Nephron progenitor cell (in vitro differentiated cells): ENCODE measurements around the gene RSRC1.

Experiments used
- DNase-seq: peaks from one replicate; pipeline ENCODE4 v3.0.0; 2021
- H3K27ac Mint-ChIP-seq: 2 replicates; pipeline ENCODE4 v1.8.0; 2021; ENCODE audit warnings: mild to moderate bottlenecking, moderate library complexity, mixed read lengths
- H3K27me3 Mint-ChIP-seq: 2 replicates; pipeline ENCODE4 v1.8.0; 2021; ENCODE audit warnings: mild to moderate bottlenecking, low read depth, mixed read lengths; ENCODE audit not compliant: poor library complexity
- H3K36me3 Mint-ChIP-seq: 2 replicates; pipeline ENCODE4 v1.8.0; 2021; ENCODE audit warnings: low read depth, mixed read lengths
- H3K4me1 Mint-ChIP-seq: 2 replicates; pipeline ENCODE4 v1.8.0; 2021; ENCODE audit warnings: mixed read lengths
- H3K4me3 Mint-ChIP-seq: 2 replicates; pipeline ENCODE4 v1.8.0; 2021; ENCODE audit warnings: mild to moderate bottlenecking, moderate library complexity, mixed read lengths
- H3K9me3 Mint-ChIP-seq: 2 replicates; pipeline ENCODE4 v1.8.0; 2021; ENCODE audit warnings: mild to moderate bottlenecking, moderate library complexity, mixed read lengths
- TF ChIP-seq, protein P1 (sequence below): fragments of 200-600 bp; sonication (generic); IDR thresholded peaks from 2 replicates; pipeline ENCODE4 v1.5.0; 2021; ENCODE audit warnings: antibody characterized with exemption

RSRC1 gene

DNA sequence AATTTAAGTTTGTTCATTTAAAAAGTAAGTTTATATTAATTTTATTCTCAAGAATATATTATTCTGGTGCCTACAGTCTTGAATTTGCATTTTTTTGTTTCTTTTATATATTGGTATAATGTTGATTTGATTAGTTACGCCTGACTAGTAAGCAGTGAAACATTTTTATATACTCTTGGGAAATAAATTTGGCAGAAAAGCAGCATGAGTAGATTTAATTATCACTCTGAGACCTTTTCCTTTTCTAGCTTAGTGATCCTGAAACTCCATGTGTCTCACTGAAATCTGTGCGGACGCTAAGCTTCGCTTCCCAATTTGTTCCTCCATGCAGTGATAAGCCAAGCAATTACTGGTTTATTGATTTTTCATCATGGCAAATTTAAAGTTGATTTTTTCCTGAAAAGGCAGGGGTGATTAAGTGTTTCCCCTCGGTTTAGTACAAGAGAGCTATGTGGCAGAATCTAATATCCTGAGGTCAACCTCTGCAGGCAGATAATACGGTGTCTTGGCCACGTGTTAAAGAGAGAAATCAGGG lies 373.9 kb downstream of the RSRC1 start:
- DNase-seq: no peak
- Mint-ChIP-seq H3K36me3 (no peaks in the 10 kb centered on the region), H3K27ac (no peak overlapping the region), H3K4me1 (no peaks in the 10 kb centered on the region), H3K27me3 (no peaks in the 10 kb centered on the region), H3K9me3 (no peaks in the 10 kb centered on the region), H3K4me3 (no peak overlapping the region)
- TF ChIP-seq, protein P1, sequence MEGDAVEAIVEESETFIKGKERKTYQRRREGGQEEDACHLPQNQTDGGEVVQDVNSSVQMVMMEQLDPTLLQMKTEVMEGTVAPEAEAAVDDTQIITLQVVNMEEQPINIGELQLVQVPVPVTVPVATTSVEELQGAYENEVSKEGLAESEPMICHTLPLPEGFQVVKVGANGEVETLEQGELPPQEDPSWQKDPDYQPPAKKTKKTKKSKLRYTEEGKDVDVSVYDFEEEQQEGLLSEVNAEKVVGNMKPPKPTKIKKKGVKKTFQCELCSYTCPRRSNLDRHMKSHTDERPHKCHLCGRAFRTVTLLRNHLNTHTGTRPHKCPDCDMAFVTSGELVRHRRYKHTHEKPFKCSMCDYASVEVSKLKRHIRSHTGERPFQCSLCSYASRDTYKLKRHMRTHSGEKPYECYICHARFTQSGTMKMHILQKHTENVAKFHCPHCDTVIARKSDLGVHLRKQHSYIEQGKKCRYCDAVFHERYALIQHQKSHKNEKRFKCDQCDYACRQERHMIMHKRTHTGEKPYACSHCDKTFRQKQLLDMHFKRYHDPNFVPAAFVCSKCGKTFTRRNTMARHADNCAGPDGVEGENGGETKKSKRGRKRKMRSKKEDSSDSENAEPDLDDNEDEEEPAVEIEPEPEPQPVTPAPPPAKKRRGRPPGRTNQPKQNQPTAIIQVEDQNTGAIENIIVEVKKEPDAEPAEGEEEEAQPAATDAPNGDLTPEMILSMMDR: no peak

DNA sequence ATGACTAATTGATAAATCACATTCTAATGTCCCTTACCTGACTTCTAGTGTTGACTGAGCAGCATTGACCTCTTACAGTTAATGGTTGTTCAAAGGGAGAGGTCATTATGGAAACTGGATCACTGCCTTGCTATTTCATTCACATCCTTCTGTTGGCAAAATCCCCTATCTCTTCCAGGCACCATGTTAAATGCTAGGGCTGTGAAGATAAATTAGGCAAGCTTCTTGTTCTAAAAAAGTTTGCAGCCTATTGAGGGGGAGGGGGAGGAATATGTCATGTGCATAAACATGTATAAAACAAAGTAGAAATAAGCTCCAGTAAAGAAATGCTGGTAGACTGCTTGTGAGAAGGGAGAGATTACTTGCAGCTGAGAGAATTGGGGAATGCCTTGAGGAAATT lies 376.3 kb downstream of the RSRC1 start:
- peaks cover 1% of the 10 kb centered on the region for H3K36me3 Mint-ChIP-seq
- no peaks in the 10 kb centered on the region for H3K4me1 Mint-ChIP-seq
- no peak for DNase-seq
- TF ChIP-seq, protein P1: no peak
- no peaks in the 10 kb centered on the region for H3K27me3 Mint-ChIP-seq
- H3K9me3 Mint-ChIP-seq: peaks cover 6% of the 10 kb centered on the region
- no peak overlapping the region for H3K4me3 Mint-ChIP-seq
- no peak overlapping the region for H3K27ac Mint-ChIP-seq

DNA sequence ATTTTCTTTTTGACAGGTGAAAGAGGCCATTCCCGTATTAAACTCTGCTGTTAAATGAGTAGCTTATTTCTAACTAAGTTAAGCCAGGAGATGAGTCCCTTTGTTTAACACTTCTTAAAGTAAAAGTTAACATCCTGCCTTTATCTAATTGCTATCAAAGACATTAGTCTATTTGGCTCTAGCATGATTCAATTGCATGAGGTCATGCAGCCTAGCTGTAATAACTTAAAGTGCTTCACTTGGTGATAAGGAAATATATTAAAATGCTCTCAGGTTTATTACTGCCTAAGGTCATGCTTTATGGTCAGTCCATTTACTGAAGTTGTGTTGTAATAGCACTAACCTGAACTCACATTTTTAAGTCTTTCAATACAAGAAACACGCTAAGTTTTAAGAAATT lies 378.8 kb downstream of the RSRC1 start:
- peaks cover 19% of the 10 kb centered on the region for H3K9me3 Mint-ChIP-seq

DNA sequence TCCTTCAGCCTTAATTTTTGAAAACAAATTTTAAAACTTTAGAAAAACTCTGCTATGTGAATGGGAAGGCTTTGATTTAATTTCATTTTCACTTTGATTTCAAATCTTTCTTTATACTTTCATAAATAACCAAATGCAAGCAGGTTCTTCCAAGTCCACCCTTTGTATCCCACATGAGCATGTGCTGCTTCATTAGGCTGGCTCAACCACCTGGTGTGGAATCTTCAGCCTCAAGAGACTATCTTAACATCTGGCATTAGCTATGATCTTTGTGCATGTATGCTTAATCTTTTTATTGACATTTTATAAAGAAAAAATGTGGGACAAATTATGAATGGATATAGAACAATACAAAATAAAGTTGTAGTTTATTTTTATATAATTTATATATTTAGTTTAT lies 379.3 kb downstream of the RSRC1 start:
- Mint-ChIP-seq H3K36me3 (peaks cover 3% of the 10 kb centered on the region), H3K9me3 (peaks cover 19% of the 10 kb centered on the region), H3K27ac (no peak overlapping the region), H3K27me3 (no peaks in the 10 kb centered on the region), H3K4me3 (no peak overlapping the region), H3K4me1 (peaks cover 11% of the 10 kb centered on the region)
- TF ChIP-seq, protein P1: no peak
- no peak for DNase-seq

More for the DNA sequence above, 378.8 kb downstream of the RSRC1 start:
- TF ChIP-seq, protein P1: no peak
- H3K36me3 Mint-ChIP-seq: peaks cover 3% of the 10 kb centered on the region
- H3K27ac Mint-ChIP-seq: no peak overlapping the region
- H3K27me3 Mint-ChIP-seq: no peaks in the 10 kb centered on the region
- peaks cover 11% of the 10 kb centered on the region for H3K4me1 Mint-ChIP-seq
- H3K4me3 Mint-ChIP-seq: no peak overlapping the region
- no peak for DNase-seq

DNA sequence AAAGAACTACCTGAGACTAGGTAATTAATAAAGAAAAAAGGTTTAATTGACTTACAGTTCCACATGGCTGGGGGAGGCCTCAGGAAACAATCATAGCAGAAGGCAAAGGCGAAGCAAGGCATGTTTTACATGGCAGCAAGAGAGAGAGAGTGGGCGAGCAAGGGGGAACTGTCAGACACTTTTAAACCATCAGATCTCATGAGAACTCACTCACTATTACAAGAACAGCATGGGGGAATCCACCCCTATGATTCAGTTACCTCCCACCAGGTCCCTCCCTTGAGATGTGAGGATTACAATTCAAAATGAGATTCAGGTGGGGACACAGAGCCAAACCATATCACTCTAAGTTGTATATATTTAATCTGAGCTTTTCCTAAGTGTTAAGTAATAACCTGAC lies 382.1 kb downstream of the RSRC1 start:
- no peaks in the 10 kb centered on the region for H3K27me3 Mint-ChIP-seq
- TF ChIP-seq, protein P1: no peak
- peaks cover 3% of the 10 kb centered on the region for H3K36me3 Mint-ChIP-seq
- peaks cover 23% of the 10 kb centered on the region for H3K9me3 Mint-ChIP-seq
- peak overlapping the region; percentile 48 for H3K27ac Mint-ChIP-seq
- no peak overlapping the region for H3K4me3 Mint-ChIP-seq
- H3K4me1 Mint-ChIP-seq: peaks cover 11% of the 10 kb centered on the region
- no peak for DNase-seq

DNA sequence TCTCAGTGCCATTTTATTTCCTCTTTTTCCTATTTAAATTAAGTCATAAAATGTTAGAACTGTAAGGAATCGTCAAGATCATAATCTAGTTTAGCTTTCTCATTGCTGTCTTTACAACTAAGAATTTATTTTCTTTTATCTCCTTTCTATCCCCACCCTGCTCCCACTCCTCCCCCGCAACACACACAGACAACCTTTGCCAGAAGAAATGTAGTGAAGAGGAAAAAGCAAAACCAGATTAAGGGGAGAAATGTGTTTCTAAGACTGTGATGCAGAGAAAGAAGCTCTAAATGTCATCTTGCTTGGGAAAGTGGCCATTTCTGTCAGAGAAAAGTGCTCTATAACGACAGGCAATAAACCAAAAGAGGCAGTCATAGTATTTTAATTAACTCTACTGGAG lies 382.8 kb downstream of the RSRC1 start:
- no peak for DNase-seq
- H3K4me3 Mint-ChIP-seq: no peak overlapping the region
- H3K27me3 Mint-ChIP-seq: no peaks in the 10 kb centered on the region
- peaks cover 11% of the 10 kb centered on the region for H3K4me1 Mint-ChIP-seq
- H3K27ac Mint-ChIP-seq: peak overlapping the region; percentile 77
- TF ChIP-seq, protein P1: no peak
- peaks cover 25% of the 10 kb centered on the region for H3K9me3 Mint-ChIP-seq
- peaks cover 5% of the 10 kb centered on the region for H3K36me3 Mint-ChIP-seq
